Endothelial cell of umbilical vein (primary cell): Measurements from ENCODE around the gene CPNE5. TPM values are rescaled to one million over a fixed set of nuclear protein-coding genes. Genes with fewer than 3 reads are reported as not detected.

Source experiments
- BruUV-seq: library from RNA; stranded (reverse); fragments of 400-500 nt; replicated peaks from 2 replicates; lab custom pipeline; 2021; lab: Mats Ljungman, UMichigan
- CTCF ChIA-PET: fragments of 300-600, 350-600 bp; sonication (Branson Sonifier 250); formaldehyde crosslinking; loops from one replicate; lab custom pipeline; 2021; ENCODE audit warnings: antibody characterized with exemption, inconsistent platforms; lab: Charles Lee
- POLR2A ChIA-PET: fragments of 300-600, 350-600 bp; sonication (Branson Sonifier 250); formaldehyde crosslinking; loops from one replicate; lab custom pipeline; 2021; ENCODE audit warnings: antibody characterized with exemption, inconsistent platforms; lab: Charles Lee
- DNase-seq: peaks from one replicate; pipeline ENCODE4 v3.0.0-alpha.2; 2011; ENCODE audit warnings: low read depth, low spot score
- FAIRE-seq: peaks from 2 replicates; lab custom pipeline; 2011; peaks lifted over from hg19 to GRCh38; lab: Jason Lieb, UNC
- H2AFZ ChIP-seq: 2 replicates; pipeline ENCODE4 v1.6.0; 2012; ENCODE audit warnings: low read depth, low read length, control low read depth, inconsistent platforms
- H3K27ac ChIP-seq: 2 replicates; pipeline ENCODE4 v1.5.1; 2011; ENCODE audit warnings: low read depth, mild to moderate bottlenecking, control low read depth, low read length, moderate library complexity; ENCODE audit not compliant: insufficient read depth
- H3K27me3 ChIP-seq, 2 experiments: 2 replicates each; pipeline versions ENCODE4 v1.6.0 to v1.6.1; 2011; ENCODE audit warnings: low read length in 2 of 2, mixed read lengths in 1 of 2; ENCODE audit not compliant: control insufficient read depth in 2 of 2, insufficient read depth in 2 of 2
- H3K36me3 ChIP-seq, 2 experiments: 2 replicates in 1 of 2; 3 replicates in 1 of 2; pipeline ENCODE4 v1.5.1; 2011; ENCODE audit warnings: low read length in 2 of 2, mild to moderate bottlenecking in 1 of 2, moderate library complexity in 1 of 2; ENCODE audit not compliant: control insufficient read depth in 2 of 2, insufficient read depth in 2 of 2; ENCODE audit errors: extremely low read depth in 1 of 2
- H3K4me1 ChIP-seq: 3 replicates; pipeline ENCODE4 v1.5.1; 2011; ENCODE audit warnings: mild to moderate bottlenecking, low read length; ENCODE audit not compliant: control insufficient read depth, insufficient read depth; ENCODE audit errors: extremely low read depth
- H3K4me2 ChIP-seq: 2 replicates; pipeline ENCODE4 v1.6.1; 2011; ENCODE audit warnings: low read length, control low read depth, mixed read lengths; ENCODE audit not compliant: insufficient read depth
- H3K4me3 ChIP-seq, 3 experiments: fragments of 200-600 bp in 1 of 3; sonication (generic), shearing (Covaris generic) in 1 of 3; replicated peaks in 1 of 3; 2 replicates each; pipeline ENCODE4 v1.5.1; 2011 to 2016; ENCODE audit warnings: control low read depth in 3 of 3, low read length in 3 of 3, mild to moderate bottlenecking in 2 of 3, inconsistent platforms in 1 of 3, low read depth in 1 of 3, moderate library complexity in 1 of 3; ENCODE audit not compliant: insufficient read depth in 1 of 3
- H3K79me2 ChIP-seq: 2 replicates; pipeline ENCODE4 v1.6.0; 2012; ENCODE audit warnings: low read length, inconsistent platforms; ENCODE audit not compliant: control insufficient read depth, insufficient read depth
- H3K9ac ChIP-seq: replicated peaks from 2 replicates; pipeline ENCODE3; 2011; ENCODE audit warnings: low read length, control low read depth; ENCODE audit not compliant: insufficient read depth; ENCODE audit errors: extremely low read depth
- H3K9me1 ChIP-seq: replicated peaks from 3 replicates; pipeline ENCODE4 v1.6.0; 2011; ENCODE audit warnings: mild to moderate bottlenecking, low read length; ENCODE audit not compliant: control insufficient read depth, insufficient read depth; ENCODE audit errors: extremely low read depth
- H3K9me3 ChIP-seq: replicated peaks from 2 replicates; pipeline ENCODE4 v1.5.1; 2012; ENCODE audit warnings: low read length, inconsistent platforms; ENCODE audit not compliant: control insufficient read depth, insufficient read depth
- H4K20me1 ChIP-seq: replicated peaks from 2 replicates; pipeline ENCODE3; 2011; ENCODE audit warnings: mild to moderate bottlenecking, low read length; ENCODE audit not compliant: control insufficient read depth, insufficient read depth; ENCODE audit errors: extremely low read depth
- EZH2 ChIP-seq: IDR thresholded peaks from 2 replicates; pipeline ENCODE4 v1.6.1; 2012; ENCODE audit warnings: borderline replicate concordance, low read depth, mild to moderate bottlenecking, moderate library complexity, low read length, inconsistent platforms; ENCODE audit not compliant: severe bottlenecking
- FOS ChIP-seq: IDR thresholded peaks from 2 replicates; pipeline ENCODE4 v1.6.1; 2011; ENCODE audit warnings: mild to moderate bottlenecking, low read length, moderate library complexity, borderline replicate concordance; ENCODE audit not compliant: insufficient read depth
- GATA2 ChIP-seq: IDR thresholded peaks from 2 replicates; pipeline ENCODE4 v1.7.0; 2011; ENCODE audit warnings: low read depth, mild to moderate bottlenecking, moderate library complexity, mixed read lengths, low read length; ENCODE audit not compliant: insufficient read length, insufficient read depth
- JUN ChIP-seq: IDR thresholded peaks from 2 replicates; pipeline ENCODE4 v1.6.1; 2011; ENCODE audit warnings: borderline replicate concordance, low read depth; ENCODE audit not compliant: insufficient read length, insufficient read depth
- MAX ChIP-seq: IDR thresholded peaks from 2 replicates; pipeline ENCODE4 v1.6.1; 2011; ENCODE audit not compliant: insufficient read depth, insufficient read length
- MYC ChIP-seq: IDR thresholded peaks from one replicate; pipeline ENCODE4 v1.6.1; 2011; ENCODE audit warnings: mild to moderate bottlenecking, low read depth, low read length
- POLR2A ChIP-seq: IDR thresholded peaks from 2 replicates; pipeline ENCODE4 v1.6.1; 2012; ENCODE audit warnings: low read depth, mild to moderate bottlenecking, control low read depth, low read length
- POLR2AphosphoS5 ChIP-seq: IDR thresholded peaks from 2 replicates; pipeline ENCODE4 v1.6.1; 2012; ENCODE audit warnings: low read depth, mild to moderate bottlenecking, control low read depth, low read length, moderate library complexity; ENCODE audit not compliant: insufficient read depth
- dilution Hi-C: fragments of 300-500 bp; cut with MboI; formaldehyde crosslinking; loops from one replicate; pipeline ENCODE4 v1.15.0; 2019; ENCODE audit warnings: low sequenced_read_pairs; ENCODE audit not compliant: extremely low pct_ligation_motif_present
- intact Hi-C: fragments of 100-400 bp; cut with micrococcal nuclease; formaldehyde crosslinking; loops from one replicate; pipeline ENCODE4 v1.10.0; 2022
- polyA plus RNA-seq, 4 experiments: library from polyadenylated mRNA; depleted of rRNA in 3 of 4; stranded (reverse) in 3 of 4; unstranded in 1 of 4; fragments of >200 nt; gene quantifications; 2 replicates each; pipeline versions ENCODE4 v1.2.1 to v1.2.3, GENCODE V29; 2011 to 2012; ENCODE audit warnings: missing spikeins in 1 of 4
- total RNA-seq: library from RNA; stranded (reverse); gene quantifications from 2 replicates; pipeline ENCODE4 v1.2.3, GENCODE V29; 2021
- TF ChIP-seq, protein P1 (sequence below), 2 donors: IDR thresholded peaks; 1 replicate in 1 of 2; 2 replicates in 1 of 2; pipeline ENCODE4 v1.5.1; 2011; ENCODE audit warnings: low read length in 2 of 2, mild to moderate bottlenecking in 2 of 2, moderate library complexity in 2 of 2, control low read depth in 1 of 2, inconsistent platforms in 1 of 2, low read depth in 1 of 2; ENCODE audit not compliant: insufficient read depth in 1 of 2; ENCODE audit errors: extremely low read depth in 1 of 2

CPNE5 gene
- total and polyA plus RNA-seq, 2 donors (not counting 3 experiments of a cell fraction or from before 2014, with no cell fraction given) = 18.8 to 49.4 TPM

- FAIRE-seq (peak; percentile 38), DNase-seq (no peak)
- BruUV-seq = no TSS peak
- H3K9ac ChIP-seq = no peak overlapping the region
- TF ChIP-seq POLR2AphosphoS5 (no peak), GATA2 (no peak), POLR2A (no peak), MYC (no peak), FOS (no peak), EZH2 (no peak), JUN (no peak), MAX (no peak)
- TF ChIP-seq, protein P1, sequence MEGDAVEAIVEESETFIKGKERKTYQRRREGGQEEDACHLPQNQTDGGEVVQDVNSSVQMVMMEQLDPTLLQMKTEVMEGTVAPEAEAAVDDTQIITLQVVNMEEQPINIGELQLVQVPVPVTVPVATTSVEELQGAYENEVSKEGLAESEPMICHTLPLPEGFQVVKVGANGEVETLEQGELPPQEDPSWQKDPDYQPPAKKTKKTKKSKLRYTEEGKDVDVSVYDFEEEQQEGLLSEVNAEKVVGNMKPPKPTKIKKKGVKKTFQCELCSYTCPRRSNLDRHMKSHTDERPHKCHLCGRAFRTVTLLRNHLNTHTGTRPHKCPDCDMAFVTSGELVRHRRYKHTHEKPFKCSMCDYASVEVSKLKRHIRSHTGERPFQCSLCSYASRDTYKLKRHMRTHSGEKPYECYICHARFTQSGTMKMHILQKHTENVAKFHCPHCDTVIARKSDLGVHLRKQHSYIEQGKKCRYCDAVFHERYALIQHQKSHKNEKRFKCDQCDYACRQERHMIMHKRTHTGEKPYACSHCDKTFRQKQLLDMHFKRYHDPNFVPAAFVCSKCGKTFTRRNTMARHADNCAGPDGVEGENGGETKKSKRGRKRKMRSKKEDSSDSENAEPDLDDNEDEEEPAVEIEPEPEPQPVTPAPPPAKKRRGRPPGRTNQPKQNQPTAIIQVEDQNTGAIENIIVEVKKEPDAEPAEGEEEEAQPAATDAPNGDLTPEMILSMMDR (IDR thresholded peaks at IDR 0.05; ENCODE audit: extremely low read depth in 1 of 2, insufficient read depth in 1 of 2, low read depth in 1 of 2, low read length in 2 of 2) = no peak
- dilution Hi-C loops = no loop called here
- POLR2A ChIA-PET = no interaction called here
- no peaks in the 10 kb centered on the region for H4K20me1 ChIP-seq
- no peaks in the 10 kb centered on the region for H3K9me1 ChIP-seq
- no peaks in the 10 kb centered on the region for H3K9me3 ChIP-seq
- H3K4me2 ChIP-seq = no peak overlapping the region
- CTCF ChIA-PET = interaction anchor here (1.2 to 2.6 kb wide), 7 partner anchors 9 to 285 kb away, joined by 3 to 16 read pairs (median 4); no protein-coding TSS in a partner anchor
- no peak overlapping the region for H2AFZ ChIP-seq
- peaks cover 18% of the 10 kb centered on the region for H3K4me1 ChIP-seq
- no peak overlapping the region for H3K4me3 ChIP-seq
- no peaks in the 10 kb centered on the region for H3K27me3 ChIP-seq
- H3K79me2 ChIP-seq = no peaks in the 10 kb centered on the region
- intact Hi-C loops = no loop called here
- H3K27ac ChIP-seq = no peak overlapping the region
- no peaks in the 10 kb centered on the region for H3K36me3 ChIP-seq
Measured at GRCh38 chr6:36733300-36733699, 105.9 kb downstream of the CPNE5 start.
